Measurements from ENCODE around the gene THSD7B.
"Not testable (repeated sequence)": the region's sequence is repeated elsewhere in the genome, so short reads cannot be mapped to it uniquely, and the experiment has no call there.

The THSD7B gene

DNA sequence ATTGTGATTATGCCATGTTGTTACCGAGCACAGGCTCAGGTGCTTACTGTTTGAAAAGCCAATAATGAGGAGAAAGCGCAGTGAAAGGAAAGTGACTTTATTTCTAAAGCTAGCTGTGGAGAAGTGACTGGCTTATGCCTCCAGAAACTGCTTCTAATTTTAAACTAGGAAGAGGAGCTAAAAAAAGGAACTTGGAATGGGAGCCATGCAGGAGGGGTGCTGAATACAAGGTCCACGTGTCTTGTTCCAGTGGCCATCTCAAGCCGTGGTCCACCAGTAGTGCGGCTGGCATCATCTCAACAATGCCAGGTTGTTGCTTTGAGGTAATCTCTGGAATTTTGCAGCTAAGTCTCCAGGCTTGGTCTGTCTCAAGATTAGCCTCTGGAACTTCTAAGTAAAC lies 282.0 kb downstream of the THSD7B start:
- no peak for DNase-seq (ENCODE audit: low read depth in 2 of 2)

- DNase-seq (ENCODE audit: low read depth in 2 of 2) = no peak
These were observed 283.1 kb downstream of the THSD7B start for GRCh38 chr2:137048455-137048854.

DNA sequence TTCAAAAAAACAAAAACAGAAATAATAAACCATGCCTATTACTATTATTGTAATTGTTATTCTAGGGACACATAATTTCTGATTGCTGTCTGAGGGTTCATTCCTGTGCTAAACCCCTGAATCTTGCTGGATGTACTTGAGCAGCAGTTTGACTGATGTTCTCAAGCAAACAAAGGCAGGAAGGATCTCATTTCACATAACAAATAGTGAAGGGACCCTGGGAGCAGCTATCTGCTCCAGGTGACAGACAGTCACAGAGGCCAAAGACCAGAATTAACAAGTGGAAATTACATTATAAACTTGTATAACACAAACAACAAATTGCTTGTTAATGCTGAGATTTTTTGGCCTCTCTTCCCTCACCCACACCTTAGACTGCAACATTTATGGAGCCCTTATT lies 284.2 kb downstream of the THSD7B start:
- DNase-seq (ENCODE audit: low read depth in 2 of 2) = no peak

DNA sequence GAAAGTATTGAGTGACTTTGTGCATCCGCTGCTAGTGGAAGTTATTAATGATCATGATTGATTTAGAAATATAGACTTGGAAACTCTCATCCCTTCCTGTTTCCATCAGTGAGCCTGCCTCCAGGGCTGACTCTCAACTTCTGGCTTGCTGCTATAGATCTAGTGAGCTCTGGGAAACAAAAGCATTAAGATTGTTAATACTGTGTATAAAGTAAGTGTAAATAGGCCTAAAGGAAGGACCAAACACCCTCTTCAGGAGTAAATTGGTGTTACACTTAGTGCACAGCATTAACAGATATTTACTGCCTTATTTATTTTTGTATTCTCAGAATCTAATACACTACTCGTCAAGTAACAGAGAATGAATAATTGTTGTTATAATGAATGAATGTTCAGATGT lies 285.6 kb downstream of the THSD7B start:
- DNase-seq (ENCODE audit: low read depth in 2 of 2) = no peak

GRCh38 chr2:137051778-137052398 lies 286.5 kb downstream of the THSD7B start:
- DNase-seq (ENCODE audit: low read depth in 2 of 2) = no peak

DNA sequence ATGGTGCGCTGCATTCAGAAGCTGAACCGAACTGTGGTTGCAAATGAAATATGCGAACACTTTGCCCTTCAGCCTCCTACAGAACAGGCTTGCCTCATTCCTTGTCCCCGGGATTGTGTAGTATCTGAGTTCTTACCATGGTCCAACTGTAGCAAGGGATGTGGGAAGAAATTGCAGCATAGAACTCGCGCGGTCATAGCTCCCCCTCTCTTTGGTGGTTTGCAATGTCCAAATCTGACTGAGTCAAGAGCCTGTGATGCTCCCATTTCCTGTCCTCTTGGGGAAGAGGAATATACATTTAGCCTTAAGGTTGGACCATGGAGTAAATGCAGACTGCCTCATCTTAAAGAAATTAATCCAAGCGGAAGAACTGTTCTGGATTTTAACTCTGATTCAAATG lies 291.4 kb downstream of the THSD7B start:
- DNase-seq (ENCODE audit: low read depth in 2 of 2) = no peak

- not testable (repeated sequence) for DNase-seq (ENCODE audit: low read depth in 2 of 2)
These were observed 310.9 kb downstream of the THSD7B start for GRCh38 chr2:137076111-137076765.

GRCh38 chr2:137091704-137092103 lies 326.4 kb downstream of the THSD7B start:
- no peak for DNase-seq (ENCODE audit: low read depth in 2 of 2)

- DNase-seq (ENCODE audit: low read depth in 2 of 2) = no peak
These were observed 327.8 kb downstream of the THSD7B start for GRCh38 chr2:137093116-137093515.

DNA sequence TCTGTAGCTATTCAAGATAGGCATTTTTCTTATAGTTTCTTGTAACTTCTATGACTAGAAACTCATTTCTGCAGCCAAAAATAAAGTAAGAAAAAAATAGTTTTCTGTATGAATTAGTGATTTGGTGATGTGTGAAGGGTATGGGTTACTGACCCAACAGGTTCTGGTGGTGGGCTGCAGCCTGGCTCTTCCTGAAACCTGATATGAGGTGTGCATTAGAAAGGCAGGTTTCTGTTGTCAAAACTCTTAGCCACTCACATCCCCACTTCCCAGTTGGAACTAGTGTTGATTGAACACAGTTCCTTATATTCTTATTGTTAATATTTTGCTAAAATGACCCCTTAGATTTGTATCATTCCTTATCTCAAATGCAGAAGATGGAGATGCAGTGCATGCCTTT lies 330.8 kb downstream of the THSD7B start:
- no peak for DNase-seq (ENCODE audit: low read depth in 2 of 2)

- DNase-seq (ENCODE audit: low read depth in 2 of 2) = no peak
These were observed 331.3 kb downstream of the THSD7B start for GRCh38 chr2:137096693-137097092.

- not testable (repeated sequence) for DNase-seq (ENCODE audit: low read depth in 2 of 2)
These were observed 336.5 kb downstream of the THSD7B start for GRCh38 chr2:137101814-137102213.

GRCh38 chr2:137107904-137108303 lies 342.6 kb downstream of the THSD7B start:
- DNase-seq (ENCODE audit: low read depth in 2 of 2) = no peak

GRCh38 chr2:137111896-137112295 lies 346.6 kb downstream of the THSD7B start:
- DNase-seq (ENCODE audit: low read depth in 2 of 2) = no peak

DNA sequence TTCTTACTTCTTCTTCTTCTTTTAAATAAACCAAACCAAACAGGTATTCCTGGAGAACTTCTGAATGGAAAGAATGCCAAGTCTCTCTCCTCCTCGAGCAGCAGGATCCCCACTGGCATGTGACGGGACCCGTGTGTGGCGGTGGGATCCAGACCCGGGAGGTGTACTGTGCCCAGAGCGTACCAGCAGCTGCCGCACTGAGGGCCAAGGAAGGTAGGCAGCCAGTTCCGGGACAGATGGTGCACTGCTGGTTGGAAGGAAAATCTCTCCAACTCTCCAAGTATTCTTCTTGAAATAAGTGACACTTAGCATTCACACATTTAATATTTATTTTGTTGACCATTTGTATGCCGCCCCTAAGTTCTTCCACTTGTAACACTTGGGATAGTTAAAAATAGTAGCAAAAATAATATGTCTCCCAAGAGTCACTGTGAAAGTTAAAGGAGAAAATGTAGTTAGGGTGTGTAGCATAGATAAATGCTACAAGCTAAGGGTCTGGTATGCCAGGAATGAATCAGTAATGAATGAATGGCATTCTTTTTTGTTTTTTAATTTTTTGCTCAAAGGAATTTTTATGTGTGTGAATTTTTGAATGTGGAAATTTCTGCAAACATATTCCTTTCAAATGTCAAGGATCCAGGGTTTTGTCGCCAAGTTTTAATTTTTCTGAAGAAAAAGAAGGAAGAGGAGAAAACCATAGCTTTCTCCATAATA lies 349.9 kb downstream of the THSD7B start:
- no peak for DNase-seq (ENCODE audit: low read depth in 2 of 2)

DNA sequence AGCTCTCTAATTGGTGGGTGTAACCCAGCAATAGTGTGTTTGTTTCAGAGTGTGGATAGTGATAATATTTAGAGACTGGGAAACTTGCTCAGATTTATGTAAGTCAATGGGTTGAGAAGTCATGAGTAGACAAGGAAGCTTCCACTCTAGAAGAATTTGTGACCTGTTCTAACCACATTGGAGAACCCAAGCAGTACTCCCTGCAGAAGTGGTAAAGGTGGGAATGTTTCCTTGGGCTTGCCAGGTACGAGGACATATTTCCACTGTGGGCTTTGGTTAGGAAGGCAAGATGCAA lies 350.4 kb downstream of the THSD7B start:
- DNase-seq (ENCODE audit: low read depth in 2 of 2) = no peak

GRCh38 chr2:137117385-137117784 lies 352.0 kb downstream of the THSD7B start:
- DNase-seq (ENCODE audit: low read depth in 2 of 2) = no peak

DNA sequence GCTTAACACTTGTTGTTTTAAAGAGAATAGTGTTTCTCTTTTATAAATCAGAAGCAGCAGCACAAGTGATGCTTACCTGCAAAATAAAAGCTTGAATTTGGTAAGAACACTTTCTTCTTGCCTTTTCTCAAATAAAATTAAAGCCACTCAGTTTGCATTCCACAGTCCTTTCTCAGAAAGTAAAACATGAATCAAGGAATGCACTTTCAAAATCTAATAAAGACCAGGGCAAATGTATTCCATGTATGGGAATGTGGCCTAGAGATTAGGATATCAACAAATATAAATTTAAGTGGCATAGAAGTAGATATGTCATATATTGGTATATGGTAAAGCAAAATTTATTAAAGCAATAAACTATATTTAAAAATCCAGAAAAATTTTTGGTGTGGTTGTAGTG lies 352.8 kb downstream of the THSD7B start:
- no peak for DNase-seq (ENCODE audit: low read depth in 2 of 2)

DNA sequence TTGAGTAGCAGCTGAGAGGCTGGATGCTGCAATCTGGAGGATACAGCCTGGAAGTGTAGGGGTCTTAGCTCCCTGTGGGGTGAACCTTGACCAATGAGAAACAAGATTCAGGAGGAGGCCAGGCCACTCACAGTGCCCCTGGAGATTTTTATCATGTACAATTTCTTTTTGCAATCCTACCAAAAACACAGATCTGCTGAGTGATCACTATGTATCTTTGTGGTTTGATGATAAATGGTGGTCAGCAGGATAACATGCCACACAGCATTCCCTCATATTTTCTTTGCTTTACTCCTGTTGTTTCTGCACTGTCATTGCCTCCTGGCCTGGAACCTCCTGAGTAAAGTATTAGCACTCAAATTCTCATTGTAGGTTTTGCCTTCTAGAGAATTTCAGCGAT lies 357.9 kb downstream of the THSD7B start:
- DNase-seq (ENCODE audit: low read depth in 2 of 2) = no peak

- DNase-seq (ENCODE audit: low read depth in 2 of 2) = no peak
These were observed 367.9 kb downstream of the THSD7B start for GRCh38 chr2:137133225-137133624.

DNA sequence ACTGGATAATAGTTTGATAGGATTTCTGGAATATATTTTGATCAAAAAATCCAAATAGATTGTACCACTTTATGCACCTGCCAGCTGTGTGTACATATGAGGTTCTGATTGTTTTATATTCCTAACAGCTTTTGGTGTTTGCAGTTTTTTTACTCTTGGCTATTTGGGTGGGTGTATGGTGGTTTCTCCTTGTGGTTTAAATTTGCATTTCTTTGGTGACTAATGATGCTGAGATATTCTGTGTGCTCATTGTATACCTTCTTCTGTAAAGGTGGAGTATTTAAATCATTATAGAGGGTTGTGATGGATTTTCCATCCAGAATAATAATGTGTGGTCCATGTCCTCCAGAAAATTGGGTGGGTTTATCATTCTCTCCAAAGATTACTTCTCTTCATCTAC lies 372.9 kb downstream of the THSD7B start:
- DNase-seq (ENCODE audit: low read depth in 2 of 2) = no peak

- no peak for DNase-seq (ENCODE audit: low read depth in 2 of 2)
These were observed 386.4 kb downstream of the THSD7B start for GRCh38 chr2:137151731-137152130.

- DNase-seq (ENCODE audit: low read depth in 2 of 2) = no peak
These were observed 389.6 kb downstream of the THSD7B start for GRCh38 chr2:137154946-137155345.

Data from stimulated activated CD4-positive, alpha-beta T cell treated with anti-CD3 and anti-CD28 coated beads, Interleukin-12 subunit alpha, Interleukin-12 subunit beta, amount 100 ng/mL, for 24 hours (primary cell).